NCI-H748 (cell line): ENCODE results near the gene PPL.

Experiments
- DNase-seq: peaks from one replicate; lab custom pipeline; 2025; ENCODE audit not compliant: unreplicated experiment; lab: John Stamatoyannopoulos, UW

Gene PPL

DNA sequence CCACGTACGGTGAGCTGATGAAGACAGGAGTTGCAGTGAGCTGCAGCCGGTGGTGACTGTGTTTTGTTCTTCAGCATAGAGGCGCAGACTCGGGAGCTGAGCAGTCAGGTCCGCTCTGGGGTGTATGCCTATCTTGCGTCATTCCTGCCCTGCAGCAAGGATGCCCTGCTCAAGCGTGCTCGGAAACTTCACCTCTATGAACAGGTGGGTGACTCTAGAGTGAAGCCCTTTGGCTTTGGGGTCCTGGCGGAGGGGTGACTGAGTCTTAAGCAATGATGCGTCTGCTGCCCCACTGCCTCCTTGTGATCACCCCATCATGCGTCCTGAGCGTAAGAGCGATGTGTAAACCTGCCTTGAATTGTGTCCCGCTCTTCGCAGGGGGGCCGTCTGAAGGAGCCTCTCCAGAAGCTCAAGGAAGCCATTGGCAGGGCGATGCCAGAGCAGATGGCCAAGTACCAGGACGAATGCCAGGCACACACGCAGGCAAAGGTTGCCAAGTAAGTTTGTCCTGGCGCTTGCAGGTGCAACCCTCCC lies 66.7 kb downstream of the PPL start:
- DNase-seq: no peak

DNA sequence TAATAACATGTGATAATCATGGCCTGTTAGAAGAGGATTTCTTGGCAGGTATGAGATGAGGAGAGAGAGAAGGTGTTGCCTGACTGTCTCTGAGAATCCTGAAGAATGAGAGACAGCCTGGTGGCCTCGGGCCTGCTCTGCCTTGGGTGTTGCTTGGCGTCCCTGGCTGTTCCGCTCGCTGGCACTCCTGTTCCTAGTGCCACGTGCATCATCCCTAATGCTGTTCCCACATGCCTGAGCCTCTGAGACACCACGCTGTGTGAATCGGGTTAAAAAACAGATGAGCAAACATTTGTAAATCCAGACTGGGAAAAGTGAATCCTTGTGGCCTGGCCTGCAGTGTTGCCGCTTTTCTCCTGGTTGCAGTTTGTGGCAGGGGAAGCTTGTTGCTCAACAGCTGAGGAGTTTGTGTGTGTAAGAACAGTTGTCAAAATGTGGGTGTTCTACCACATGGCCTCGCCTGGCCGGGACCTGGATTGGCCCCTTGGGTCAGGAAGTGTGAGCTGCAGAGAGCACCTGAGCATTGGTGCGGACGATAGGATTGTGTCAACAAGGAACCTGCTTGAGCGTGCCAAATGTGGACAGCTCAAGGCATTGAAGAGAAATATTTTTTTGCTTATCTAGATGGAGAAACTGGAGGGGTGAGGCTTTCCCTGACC lies 67.7 kb downstream of the PPL start:
- DNase-seq: no peak

DNA sequence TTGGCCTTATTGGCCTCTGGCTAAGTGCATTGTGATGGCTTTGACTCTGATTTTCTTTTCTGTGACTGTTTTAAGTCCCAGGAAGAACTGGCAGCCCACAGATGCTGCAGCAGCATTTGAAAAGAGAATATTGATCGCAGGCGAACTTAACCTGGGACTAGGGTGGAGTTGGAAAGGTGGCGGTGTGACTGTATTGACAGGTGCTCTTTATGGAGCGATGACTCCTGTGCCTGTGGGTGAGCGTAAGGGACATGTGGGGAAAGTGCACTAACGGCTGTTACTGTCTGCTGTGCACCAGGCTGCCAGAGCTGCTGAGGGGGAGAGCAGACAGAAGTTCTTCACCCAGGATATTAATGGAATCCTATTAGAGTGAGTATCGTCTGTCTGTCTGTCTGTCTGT lies 68.4 kb downstream of the PPL start:
- DNase-seq: no peak

DNA sequence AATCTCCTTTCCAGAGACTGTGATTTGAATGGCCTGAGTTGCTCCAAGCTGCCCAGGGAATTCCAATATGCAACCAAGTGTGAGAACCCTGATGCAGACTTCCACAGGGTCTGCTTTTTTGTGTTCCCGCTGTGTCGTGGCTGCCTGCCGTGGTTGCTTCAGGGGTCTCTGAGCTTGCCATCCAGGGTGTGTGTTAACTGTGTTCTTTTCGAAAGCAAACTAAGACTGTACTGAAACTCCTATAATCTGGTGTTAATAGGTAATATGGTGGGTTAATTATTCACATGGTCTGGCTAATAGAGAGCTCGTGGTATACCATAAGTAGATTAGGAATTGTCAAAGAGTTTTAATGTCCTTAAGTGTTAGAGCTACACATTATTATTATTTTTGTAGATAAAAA lies 68.9 kb downstream of the PPL start:
- DNase-seq: no peak

DNA sequence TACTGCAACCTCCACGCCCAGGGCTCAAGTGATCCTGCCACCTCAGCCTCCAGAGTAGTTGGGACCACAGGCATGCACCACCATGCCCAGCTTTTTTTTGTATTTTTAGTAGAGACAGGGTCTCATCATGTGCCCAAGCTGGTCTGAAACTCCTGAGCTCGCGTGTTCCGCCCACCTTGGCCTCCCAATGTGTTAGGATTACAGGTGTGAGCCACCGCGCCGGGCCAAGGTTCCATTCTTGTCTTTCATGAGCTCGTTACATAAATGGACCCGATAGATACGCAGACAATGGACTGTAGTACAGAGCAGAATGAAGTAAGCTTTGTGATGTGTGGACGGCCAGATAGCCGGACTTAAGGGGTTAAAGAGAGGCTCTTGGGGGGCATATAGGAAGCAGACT lies 70.4 kb downstream of the PPL start:
- no peak for DNase-seq

DNA sequence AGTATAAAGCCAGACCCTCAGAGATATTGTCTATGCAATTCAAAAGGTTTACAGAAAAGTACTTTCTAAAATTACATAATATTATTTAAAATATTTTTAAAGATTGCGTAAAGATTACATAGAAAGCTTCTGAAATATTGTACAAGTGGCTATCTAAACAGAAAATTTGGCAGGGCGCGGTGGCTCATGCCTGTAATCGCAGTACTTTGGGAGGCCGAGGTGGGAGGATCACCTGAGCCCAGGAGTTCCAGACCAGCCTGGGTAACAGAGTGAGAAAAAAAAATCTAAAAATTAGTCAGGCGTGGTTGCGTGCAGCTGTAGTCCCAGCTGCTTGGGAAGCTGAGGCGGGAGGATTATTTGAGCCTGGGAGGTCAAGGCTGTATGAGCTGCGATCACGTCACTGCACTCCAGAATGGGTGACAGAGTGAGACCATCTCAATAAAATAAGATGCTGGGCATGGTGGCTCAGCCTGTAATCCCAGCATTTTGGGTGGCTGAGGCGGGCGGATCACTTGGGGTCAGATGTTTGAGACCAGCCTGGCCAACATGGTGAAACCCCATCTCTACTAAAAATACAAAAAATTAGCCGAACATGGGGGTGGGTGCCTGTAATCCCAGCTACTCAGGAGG lies 71.6 kb downstream of the PPL start:
- DNase-seq: no peak

DNA sequence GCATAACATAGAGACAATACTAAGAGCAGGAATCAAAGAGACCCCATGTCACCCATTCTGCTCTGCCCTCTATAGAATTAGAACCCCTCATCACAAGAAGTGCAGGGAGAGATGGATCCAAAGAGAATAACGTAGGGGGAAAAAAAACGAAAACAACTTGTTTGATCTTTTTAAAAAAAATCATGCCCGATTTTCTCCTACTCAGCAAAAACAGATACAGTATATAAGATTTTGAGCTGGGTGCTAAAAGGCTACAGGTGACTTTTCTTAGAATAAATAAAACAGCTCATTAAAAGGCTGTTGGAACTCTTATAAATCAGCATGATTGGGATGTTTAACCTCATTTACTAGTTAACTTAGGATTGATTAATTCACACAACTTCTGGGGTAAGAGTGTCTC lies 72.2 kb downstream of the PPL start:
- no peak for DNase-seq

DNA sequence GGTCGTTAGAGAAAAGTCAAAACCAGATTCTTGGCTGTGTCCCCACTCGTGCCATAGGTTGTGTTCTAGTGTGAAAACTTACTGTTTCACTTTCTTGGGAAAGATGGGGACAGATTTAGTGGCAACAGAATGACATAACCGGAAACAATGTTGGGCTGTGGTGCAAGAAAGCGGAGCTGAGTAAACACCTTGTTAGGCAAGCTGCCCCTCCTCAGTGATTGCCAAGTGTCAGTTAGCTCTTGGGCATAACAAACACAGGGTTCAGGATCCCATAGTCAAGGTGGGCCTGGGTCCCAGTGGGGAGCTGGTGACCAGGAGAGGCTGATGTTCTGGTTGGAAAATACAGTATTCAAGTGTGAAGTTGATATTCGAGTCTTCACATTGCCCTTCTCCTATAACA lies 74.3 kb downstream of the PPL start:
- DNase-seq: no peak

DNA sequence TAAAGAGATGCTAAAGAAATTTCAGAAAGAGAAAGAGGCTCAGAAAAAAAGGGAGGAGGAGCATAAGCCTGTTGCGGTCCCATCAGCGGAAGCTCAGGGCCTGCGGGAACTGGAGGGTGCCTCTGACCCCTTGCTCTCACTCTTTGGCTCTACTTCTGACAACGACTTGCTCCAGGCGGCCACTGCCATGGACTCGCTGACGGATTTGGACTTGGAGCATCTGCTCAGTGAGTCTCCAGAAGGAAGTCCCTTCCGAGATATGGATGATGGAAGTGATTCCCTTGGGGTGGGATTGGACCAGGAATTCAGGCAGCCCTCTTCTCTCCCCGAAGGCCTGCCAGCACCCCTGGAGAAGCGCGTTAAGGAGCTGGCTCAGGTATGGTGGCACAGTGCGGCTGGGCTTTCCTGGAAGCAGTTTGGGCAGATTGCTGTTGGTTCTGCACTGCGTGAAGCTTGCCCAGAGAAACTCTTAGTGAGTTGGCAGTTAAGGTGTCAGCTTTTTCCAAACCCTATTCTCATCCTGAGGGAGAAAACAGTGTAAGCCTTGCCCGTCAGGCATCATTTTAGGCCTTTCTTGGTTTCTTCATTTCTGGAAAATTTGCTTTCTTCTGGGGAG lies 76.1 kb downstream of the PPL start:
- DNase-seq: no peak

DNA sequence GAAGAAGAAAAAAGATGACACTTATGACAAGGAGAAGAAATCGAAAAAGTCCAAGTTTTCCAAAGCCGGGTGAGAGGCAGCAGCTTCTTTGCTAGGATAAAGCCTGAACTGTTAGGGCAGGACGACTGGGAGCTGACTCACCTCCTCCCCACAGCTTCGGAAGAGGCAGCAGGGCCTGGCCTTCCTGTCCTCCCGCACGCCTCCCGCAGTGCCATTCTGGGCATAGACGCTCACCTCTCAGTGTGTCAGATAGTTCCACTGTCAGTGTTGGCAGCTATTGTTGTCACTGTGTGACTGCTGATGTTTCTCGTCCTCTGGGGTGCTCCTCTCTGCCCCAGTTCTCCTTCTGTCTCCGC lies 77.1 kb downstream of the PPL start:
- no peak for DNase-seq

DNA sequence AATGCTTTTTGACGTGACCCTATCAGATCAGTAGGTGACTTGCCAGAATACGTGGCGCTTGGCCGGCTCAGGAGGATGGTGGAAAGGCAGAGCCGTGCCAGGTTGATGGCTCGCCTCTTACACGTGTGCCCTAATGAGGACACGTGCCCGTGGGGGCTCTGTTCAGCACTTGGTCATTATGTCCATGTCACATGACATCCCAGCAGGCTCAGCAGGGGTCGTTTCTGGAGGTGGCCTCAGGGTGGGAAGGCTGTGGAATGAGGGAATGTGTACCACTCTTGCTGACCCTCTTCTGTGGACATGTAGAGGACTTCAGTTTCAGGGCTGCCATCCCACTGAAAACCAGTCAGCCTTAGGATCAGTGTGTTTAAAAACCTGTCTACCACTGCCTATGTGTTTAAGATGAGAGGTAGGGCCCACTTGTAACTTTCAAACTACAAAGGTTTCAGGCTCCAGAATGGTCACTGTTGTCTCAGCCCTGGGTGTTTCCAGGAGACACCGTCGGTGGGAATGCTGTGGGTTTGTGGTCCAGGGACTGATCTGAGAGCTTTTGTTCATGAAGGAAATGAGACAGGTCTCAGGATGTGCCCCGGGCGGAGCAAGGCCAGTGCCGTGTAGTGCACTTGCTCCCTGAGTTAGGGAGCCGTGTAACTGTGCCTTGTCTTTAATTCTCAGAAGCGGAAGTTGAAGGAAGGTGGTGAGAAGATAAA lies 77.6 kb downstream of the PPL start:
- DNase-seq: no peak

DNA sequence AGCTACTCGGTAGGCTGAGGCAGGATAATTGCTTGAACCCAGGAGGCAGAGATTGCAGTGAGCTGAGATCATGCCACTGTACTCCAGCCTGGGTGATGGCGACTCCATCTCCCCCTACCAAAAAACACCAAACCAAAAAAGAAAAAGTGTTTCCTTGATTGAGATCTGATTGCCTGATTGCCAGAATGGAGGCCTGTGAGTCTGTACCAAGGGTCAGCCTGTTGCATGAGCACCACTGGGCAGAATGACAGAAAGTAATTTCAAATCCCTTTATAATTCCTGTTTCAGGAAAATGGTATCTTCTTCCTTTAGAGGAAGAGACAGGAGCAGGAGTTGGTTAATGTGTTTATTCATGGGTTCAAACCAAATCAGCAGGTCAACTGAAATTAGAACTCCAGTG lies 81.1 kb downstream of the PPL start:
- DNase-seq: no peak

DNA sequence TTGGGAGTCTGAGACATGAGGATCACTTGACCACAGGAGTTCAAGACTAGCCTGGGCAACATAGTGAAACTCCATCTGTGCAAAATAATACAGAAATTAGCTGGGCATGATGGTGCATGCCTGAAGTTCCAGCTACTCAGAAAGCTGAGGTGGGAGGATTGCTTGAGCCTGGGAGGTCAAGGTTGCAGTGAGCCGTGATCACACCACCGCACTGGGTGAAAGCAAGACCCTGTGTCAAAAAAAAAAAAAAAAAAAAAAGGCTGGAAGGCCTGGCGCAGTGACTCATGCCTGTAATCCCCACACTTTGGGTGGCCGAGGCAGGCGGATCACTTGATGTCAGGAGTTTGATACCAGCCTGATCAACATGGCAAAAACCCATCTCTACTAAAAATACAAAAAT lies 81.6 kb downstream of the PPL start:
- DNase-seq: no peak

DNA sequence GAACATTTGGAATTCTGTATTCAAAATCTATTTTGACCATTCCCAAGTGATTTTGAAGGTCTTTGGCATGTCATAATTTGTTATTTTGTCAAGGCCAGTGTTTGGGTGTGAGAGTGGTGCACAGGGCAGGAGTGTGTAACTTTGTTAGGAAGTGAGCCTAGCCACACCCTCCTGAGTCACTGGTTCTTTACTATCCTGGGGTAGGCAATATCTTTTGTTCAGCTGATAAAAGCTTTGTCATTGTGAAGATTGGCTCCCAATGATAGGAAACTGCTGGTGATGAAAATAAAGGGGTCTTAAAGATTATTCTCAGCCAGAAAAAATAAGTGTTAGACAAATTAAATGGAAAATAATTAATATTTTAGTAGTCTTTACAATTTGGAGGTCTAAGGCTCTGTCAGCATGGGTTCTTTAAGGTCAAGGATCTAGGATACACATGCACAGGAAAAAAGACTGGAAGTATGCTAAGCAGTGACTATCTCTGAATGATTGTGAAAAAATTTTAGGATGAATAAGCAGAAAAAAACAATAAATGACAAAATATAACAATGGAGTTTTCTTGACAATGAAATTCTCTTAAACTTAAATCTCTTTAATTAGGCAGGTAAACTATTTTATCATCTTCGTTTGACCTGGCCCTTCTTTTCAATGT lies 84.6 kb downstream of the PPL start:
- DNase-seq: no peak

DNA sequence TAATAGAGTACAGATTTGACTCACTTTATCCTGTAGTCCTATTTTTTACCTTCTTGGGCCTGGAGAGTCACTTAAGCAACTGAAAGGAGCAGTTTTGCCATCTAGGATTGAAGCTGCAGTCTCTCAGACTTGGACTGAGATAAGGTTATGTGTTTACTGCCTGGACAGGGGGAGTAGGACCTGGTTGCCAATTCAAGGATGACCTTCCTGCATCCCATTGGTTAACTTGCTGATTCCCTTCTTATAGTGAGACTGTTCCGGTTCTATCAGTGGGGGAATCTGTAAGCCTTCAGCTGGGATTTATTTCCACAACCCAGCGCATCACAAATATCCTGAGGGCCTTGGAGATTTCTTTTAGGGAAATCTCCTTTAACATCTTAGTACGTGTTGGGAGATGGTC lies 86.7 kb downstream of the PPL start:
- no peak for DNase-seq

DNA sequence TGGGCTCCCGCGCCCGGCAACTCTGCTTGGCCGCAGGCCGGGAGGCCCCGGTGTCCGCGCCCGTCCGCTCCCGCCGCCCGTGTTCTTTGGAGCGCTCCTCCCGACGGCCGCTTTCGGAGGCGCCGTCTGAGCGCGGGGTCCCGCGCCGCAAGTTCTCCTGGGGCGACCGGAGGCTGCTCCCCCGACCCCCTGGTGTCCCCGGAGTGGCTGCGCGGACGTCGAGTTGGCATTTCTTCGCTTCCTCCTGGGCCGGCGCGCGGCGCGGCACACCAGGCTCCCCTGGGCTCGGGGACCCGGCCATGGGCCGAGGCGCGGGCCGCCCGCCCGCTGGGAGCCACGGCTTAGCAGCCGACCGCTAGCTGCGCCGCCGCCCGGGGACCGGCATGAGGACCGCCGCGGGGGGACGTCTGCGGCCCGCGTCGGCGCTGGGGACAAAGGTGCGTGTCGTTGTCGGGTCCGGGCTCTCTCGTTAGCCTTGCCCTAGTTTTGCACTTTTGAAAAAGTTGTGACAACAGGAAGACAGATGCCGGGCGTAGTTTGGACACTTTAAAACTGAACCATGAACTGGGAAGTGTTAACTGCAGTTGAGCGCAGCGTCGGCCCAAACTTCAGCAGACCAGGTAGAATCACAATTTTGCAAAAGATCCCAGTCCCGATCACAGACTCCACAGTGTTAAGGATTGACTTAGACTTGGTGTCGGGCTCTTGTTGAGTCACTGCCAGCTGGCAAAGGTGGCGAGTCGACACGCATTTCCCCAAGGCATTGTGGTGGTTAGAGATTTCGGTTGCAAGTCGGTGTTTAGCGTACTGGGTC lies 89.0 kb downstream of the PPL start:
- peak; percentile 41 for DNase-seq

DNA sequence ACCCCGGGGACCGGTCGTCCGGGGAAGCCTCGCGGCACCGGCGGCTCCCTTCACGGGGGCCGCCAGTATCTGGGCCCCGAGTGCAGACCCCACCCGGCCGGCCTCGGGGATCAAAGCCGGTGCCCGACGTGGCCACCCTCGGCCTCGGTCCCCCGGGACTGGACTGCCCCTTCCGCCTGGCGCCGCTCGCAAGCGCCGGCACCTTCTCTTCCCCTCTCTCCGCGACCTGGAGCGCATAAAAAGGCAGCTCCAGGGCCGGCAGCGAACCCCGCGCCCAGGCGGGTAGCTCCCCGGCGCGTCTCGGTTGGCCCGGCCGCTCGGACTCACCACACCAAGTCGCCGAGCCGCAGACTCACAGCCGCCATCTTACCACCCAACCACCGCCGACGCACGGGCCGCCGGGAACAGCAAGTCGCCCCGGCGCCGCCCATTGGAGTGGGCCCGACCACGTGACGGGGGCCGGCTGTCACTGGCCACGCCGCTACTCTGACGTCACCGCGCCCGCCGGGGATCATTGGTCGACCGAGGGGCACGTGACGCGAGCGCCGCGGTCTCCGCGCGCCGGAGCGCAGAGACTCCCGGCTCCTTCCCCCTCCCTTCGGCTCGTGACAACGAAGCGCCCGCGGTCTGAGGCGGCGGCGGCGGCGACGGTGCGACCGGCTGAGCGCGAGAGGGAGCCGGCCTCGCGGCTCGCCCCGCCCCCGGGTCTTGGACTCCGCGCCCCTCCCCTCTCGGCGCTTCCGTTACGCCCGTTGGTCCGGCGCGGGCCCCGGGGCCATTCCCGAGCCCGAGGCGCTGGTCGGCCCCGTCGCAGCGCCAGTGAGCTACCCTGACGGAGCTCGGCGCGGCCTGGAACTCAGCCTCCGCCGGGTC lies 89.8 kb downstream of the PPL start, which contains the start of the genes GLYR1 and UBN1:
TSS of gene GLYR1 (minus strand) at position 388 of the 873 bp plus-strand sequence. CDS start at position 365, 23 bp downstream.
TSS of gene UBN1 (plus strand) at position 581 of the 873 bp plus-strand sequence. CDS start 5,437 bp downstream, outside the sequence.
- DNase-seq: peak; percentile 95

DNA sequence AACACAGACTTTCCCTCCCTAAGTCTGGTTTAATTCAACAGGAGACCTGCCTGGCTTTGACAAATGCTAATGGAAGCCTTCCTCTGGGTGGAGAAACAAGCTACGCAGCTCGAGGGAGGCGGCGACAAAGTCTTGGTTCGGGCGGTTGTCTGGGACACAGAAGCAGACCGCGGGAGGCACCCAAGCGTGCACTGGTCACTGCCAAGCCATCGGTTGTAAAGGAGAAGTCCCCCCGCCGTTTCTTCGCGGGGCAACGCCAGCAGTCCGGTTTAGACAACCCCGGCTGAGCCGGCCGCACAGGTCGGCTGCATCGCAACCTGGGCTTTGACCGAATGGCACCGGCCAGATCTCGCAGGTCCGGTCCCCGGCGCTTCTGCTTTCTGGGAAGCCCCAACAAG lies 90.4 kb downstream of the PPL start:
- DNase-seq: peak; percentile 17

DNA sequence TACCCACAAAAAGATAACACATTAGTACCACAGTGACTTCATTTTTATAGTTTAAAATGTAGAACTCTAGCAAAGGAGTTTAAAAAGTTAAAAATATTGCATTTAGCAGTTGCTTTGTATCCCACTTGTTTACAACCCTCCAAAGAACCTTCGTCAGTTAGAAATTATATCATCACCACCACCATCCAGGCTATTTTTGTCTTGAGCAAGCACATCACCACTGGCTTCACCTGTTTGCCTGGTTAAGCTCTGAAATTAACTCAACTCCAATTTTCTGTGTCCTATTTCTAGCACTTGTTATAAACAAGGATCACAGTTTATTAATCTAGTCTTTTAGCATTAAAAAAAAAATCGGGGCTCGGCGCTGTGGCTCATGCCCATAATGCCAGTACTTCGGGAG lies 96.0 kb downstream of the PPL start:
- no peak for DNase-seq
